KMS-11 (cell line): ENCODE results near the gene GDNF.

Experiments used
- H2AFZ ChIP-seq: fragments of 200-600 bp; sonication (generic); 2 replicates; pipeline ENCODE4 v1.6.1; 2016; ENCODE audit warnings: antibody characterized with exemption, mixed run types, low read depth
- H3K27ac ChIP-seq: fragments of 200-600 bp; sonication (generic); 2 replicates; pipeline ENCODE4 v1.6.1; 2016; ENCODE audit warnings: mild to moderate bottlenecking, mixed run types
- H3K27me3 ChIP-seq: fragments of 200-600 bp; sonication (generic); 2 replicates; pipeline ENCODE4 v1.6.1; 2017; ENCODE audit warnings: mild to moderate bottlenecking, low read depth, mixed run types, moderate library complexity; ENCODE audit not compliant: insufficient read depth
- H3K36me3 ChIP-seq: fragments of 200-600 bp; sonication (generic); 2 replicates; pipeline ENCODE4 v1.6.1; 2017; ENCODE audit warnings: mild to moderate bottlenecking, mixed run types; ENCODE audit not compliant: insufficient read depth
- H3K4me1 ChIP-seq: fragments of 200-600 bp; sonication (generic); 2 replicates; pipeline ENCODE4 v1.6.1; 2016; ENCODE audit warnings: mild to moderate bottlenecking, low read depth, mixed run types; ENCODE audit not compliant: poor library complexity, severe bottlenecking
- H3K4me2 ChIP-seq: fragments of 200-600 bp; sonication (generic); 2 replicates; pipeline ENCODE4 v1.7.0; 2016; ENCODE audit warnings: mild to moderate bottlenecking, mixed run types
- H3K4me3 ChIP-seq: fragments of 200-600 bp; sonication (generic); IDR thresholded peaks from 2 replicates; pipeline ENCODE4 v1.6.1; 2017; ENCODE audit warnings: low read depth, low read length, mixed read lengths; ENCODE audit not compliant: insufficient read depth
- H3K79me2 ChIP-seq: fragments of 200-600 bp; sonication (generic); 2 replicates; pipeline ENCODE4 v1.6.1; 2016; ENCODE audit warnings: low read depth, mixed run types; ENCODE audit not compliant: insufficient read depth
- H3K9ac ChIP-seq: fragments of 200-600 bp; sonication (generic); 2 replicates; pipeline ENCODE4 v1.6.1; 2016; ENCODE audit warnings: mild to moderate bottlenecking, mixed run types
- H4K20me1 ChIP-seq: fragments of 200-600 bp; sonication (generic); 2 replicates; pipeline ENCODE4 v1.6.1; 2016; ENCODE audit warnings: mild to moderate bottlenecking, mixed run types; ENCODE audit not compliant: insufficient read depth
- TF ChIP-seq, protein P1 (sequence below): fragments of 200-600 bp; sonication (generic); conservative IDR thresholded peaks from 2 replicates; pipeline ENCODE4 v1.6.1; 2017; ENCODE audit warnings: low read depth, mild to moderate bottlenecking, antibody characterized with exemption, low read length, moderate library complexity, mixed read lengths

GDNF gene

GRCh38 chr5:37767251-37767650 lies 72.6 kb downstream of the GDNF start:
- H3K36me3 ChIP-seq = no peaks in the 10 kb centered on the region
- no peak overlapping the region for H3K4me2 ChIP-seq
- H3K27me3 ChIP-seq = no peaks in the 10 kb centered on the region
- TF ChIP-seq, protein P1, sequence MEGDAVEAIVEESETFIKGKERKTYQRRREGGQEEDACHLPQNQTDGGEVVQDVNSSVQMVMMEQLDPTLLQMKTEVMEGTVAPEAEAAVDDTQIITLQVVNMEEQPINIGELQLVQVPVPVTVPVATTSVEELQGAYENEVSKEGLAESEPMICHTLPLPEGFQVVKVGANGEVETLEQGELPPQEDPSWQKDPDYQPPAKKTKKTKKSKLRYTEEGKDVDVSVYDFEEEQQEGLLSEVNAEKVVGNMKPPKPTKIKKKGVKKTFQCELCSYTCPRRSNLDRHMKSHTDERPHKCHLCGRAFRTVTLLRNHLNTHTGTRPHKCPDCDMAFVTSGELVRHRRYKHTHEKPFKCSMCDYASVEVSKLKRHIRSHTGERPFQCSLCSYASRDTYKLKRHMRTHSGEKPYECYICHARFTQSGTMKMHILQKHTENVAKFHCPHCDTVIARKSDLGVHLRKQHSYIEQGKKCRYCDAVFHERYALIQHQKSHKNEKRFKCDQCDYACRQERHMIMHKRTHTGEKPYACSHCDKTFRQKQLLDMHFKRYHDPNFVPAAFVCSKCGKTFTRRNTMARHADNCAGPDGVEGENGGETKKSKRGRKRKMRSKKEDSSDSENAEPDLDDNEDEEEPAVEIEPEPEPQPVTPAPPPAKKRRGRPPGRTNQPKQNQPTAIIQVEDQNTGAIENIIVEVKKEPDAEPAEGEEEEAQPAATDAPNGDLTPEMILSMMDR = no peak
- no peak overlapping the region for H3K4me3 ChIP-seq
- H3K27ac ChIP-seq = no peak overlapping the region
- H3K9ac ChIP-seq = no peak overlapping the region
- no peaks in the 10 kb centered on the region for H4K20me1 ChIP-seq
- no peak overlapping the region for H2AFZ ChIP-seq
- H3K79me2 ChIP-seq = no peaks in the 10 kb centered on the region
- no peaks in the 10 kb centered on the region for H3K4me1 ChIP-seq
